ENCODE measurements around the gene CYP8B1. TPM values are rescaled to one million over a fixed set of nuclear protein-coding genes. Genes with fewer than 3 reads are reported as not detected.
A peak's percentile ranks its signal among the peaks of the same experiment; 100 is the strongest.

The CYP8B1 gene
- total and polyA plus RNA-seq, 2 of the 13 experiments (the other 11 are each of a cell fraction or from before 2014, with no cell fraction given): 0.58 to 2.0 TPM

DNA sequence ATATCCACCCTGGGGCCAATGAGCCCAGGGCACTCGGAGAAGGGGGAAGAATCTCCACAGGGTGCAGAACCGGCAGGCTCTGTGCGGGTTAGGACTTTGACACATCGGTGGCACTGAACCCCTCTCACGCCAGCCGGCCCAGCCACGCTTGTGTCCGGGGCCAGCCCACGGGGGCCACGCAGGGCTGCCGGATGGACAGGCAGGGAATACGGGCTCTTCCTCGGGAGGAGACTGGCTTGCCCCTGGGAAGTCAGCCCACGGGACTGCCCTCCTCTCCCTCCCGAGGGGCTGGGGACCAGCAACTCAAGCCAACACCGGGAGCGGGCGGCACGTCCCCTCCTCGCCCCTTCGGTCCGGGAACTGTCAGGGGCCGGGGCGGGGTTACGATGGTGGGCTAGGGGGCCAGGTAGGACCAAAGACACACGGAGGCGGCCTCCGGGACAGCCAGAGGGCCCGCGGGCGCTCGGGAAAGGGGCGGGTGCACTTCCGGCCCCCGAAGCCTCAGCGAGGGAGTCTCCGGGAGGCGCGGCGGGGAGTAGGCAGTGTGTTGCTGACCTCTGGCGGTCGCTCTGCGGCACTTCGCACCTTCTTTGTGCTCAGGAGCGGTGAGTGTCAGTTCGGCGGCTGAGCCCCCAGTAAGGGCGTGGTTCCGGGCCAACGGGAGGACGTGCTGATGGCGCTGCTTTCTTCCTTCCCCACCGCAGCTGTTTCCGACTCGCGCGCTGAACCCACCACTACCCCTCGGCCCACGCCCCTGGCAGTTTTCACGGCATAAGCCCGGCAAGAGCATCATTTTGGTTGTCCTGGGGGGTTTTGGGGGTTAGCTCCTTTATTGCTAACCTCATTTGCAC is 5.1 kb upstream of the CYP8B1 start (continued):
- TF ChIP-seq NPAS2 (CRISPR knock-in tag; IDR thresholded peaks at IDR 0.05; ENCODE audit: borderline replicate concordance) (no peak), RFX3 (CRISPR knock-in tag; IDR thresholded peaks at IDR 0.05) (no peak), ZNF138 (CRISPR knock-in tag; IDR thresholded peaks at IDR 0.05; ENCODE audit: low read depth) (no peak), ZSCAN5A (CRISPR knock-in tag; IDR thresholded peaks at IDR 0.05; ENCODE audit: borderline replicate concordance) (0 out of 2 replicates have a peak, but pooled peaks have one; percentile 51), TFDP2 (CRISPR knock-in tag; IDR thresholded peaks at IDR 0.05) (no peak), SALL2 (CRISPR knock-in tag; IDR thresholded peaks at IDR 0.05) (no peak), HES4 (CRISPR knock-in tag; IDR thresholded peaks at IDR 0.05; ENCODE audit: borderline replicate concordance) (no peak), ZNF280D (CRISPR knock-in tag; IDR thresholded peaks at IDR 0.05) (no peak), ZBTB7A (CRISPR knock-in tag; IDR thresholded peaks at IDR 0.05) (no peak), ELF3 (CRISPR knock-in tag; IDR thresholded peaks at IDR 0.05) (peak; percentile 63), AGO1 (IDR thresholded peaks at IDR 0.05; ENCODE audit: low read depth, low read length, poor library complexity, severe bottlenecking) (peak; percentile 46), ESRRA (CRISPR knock-in tag; IDR thresholded peaks at IDR 0.05; ENCODE audit: low read depth) (no peak), GMEB2 (CRISPR knock-in tag; IDR thresholded peaks at IDR 0.05; ENCODE audit: low read depth) (no peak), ZNF616 (CRISPR knock-in tag; IDR thresholded peaks at IDR 0.05; ENCODE audit: low read depth) (no peak)
- TF ChIP-seq, protein P1, sequence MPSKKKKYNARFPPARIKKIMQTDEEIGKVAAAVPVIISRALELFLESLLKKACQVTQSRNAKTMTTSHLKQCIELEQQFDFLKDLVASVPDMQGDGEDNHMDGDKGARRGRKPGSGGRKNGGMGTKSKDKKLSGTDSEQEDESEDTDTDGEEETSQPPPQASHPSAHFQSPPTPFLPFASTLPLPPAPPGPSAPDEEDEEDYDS (CRISPR knock-in tag; IDR thresholded peaks at IDR 0.05): no peak
- TF ChIP-seq, protein P2, sequence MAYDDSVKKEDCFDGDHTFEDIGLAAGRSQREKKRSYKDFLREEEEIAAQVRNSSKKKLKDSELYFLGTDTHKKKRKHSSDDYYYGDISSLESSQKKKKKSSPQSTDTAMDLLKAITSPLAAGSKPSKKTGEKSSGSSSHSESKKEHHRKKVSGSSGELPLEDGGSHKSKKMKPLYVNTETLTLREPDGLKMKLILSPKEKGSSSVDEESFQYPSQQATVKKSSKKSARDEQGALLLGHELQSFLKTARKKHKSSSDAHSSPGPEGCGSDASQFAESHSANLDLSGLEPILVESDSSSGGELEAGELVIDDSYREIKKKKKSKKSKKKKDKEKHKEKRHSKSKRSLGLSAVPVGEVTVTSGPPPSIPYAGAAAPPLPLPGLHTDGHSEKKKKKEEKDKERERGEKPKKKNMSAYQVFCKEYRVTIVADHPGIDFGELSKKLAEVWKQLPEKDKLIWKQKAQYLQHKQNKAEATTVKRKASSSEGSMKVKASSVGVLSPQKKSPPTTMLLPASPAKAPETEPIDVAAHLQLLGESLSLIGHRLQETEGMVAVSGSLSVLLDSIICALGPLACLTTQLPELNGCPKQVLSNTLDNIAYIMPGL (CRISPR knock-in tag; IDR thresholded peaks at IDR 0.05; ENCODE audit: borderline replicate concordance in 1 of 2, low read depth in 1 of 2): peak; percentile 62 to 77; a peak in 3 of 4 replicates

All from HepG2 (cell line).